HepG2 (cell line): ENCODE measurements around the gene TPPP3. TPM values are rescaled to one million over a fixed set of nuclear protein-coding genes. Genes with fewer than 3 reads are reported as not detected.

ENCODE experiments used
- GZF1 ChIP-seq: sonication (generic); formaldehyde crosslinking; IDR thresholded peaks from 2 replicates; pipeline ENCODE4 v1.5.1; 2020; ENCODE audit warnings: mild to moderate bottlenecking, missing genetic modification reagents
- HDAC6 ChIP-seq: fragments of 200-600 bp; sonication (generic); IDR thresholded peaks from 2 replicates; pipeline ENCODE4 v1.7.0; 2017; ENCODE audit warnings: mild to moderate bottlenecking, antibody characterized with exemption, low read length, low read depth
- JDP2 ChIP-seq: sonication (generic); formaldehyde crosslinking; IDR thresholded peaks from 2 replicates; pipeline ENCODE4 v1.8.1; 2022; ENCODE audit warnings: missing genetic modification reagents, borderline replicate concordance
- KLF11 ChIP-seq: IDR thresholded peaks from 2 replicates; pipeline ENCODE4 v1.6.1; 2016; ENCODE audit warnings: missing compliant biosample characterization
- MEF2D ChIP-seq: sonication (generic); formaldehyde crosslinking; IDR thresholded peaks from 2 replicates; pipeline ENCODE4 v1.5.1; 2020; ENCODE audit warnings: mild to moderate bottlenecking, missing genetic modification reagents
- NR2F2 ChIP-seq: IDR thresholded peaks from 2 replicates; pipeline ENCODE4 v1.6.1; 2012; ENCODE audit warnings: low read depth, inconsistent platforms, borderline replicate concordance
- ZNF207 ChIP-seq: fragments of 450-650 bp; IDR thresholded peaks from 2 replicates; pipeline ENCODE4 v1.6.1; 2016; ENCODE audit warnings: antibody characterized with exemption, borderline replicate concordance
- ZNF326 ChIP-seq: sonication (generic); formaldehyde crosslinking; IDR thresholded peaks from 2 replicates; pipeline ENCODE4 v1.4.0; 2020; ENCODE audit warnings: missing genetic modification reagents, borderline replicate concordance
- ZNF335 ChIP-seq: sonication (generic); formaldehyde crosslinking; IDR thresholded peaks from 2 replicates; pipeline ENCODE4 v1.4.0; 2020; ENCODE audit warnings: missing genetic modification reagents
- polyA plus RNA-seq, 8 experiments: library from polyadenylated mRNA; depleted of rRNA in 3 of 8; stranded (reverse) in 7 of 8; unstranded in 1 of 8; fragments of >200 nt; fragmentation: Illumina TruSeq in 4 of 8; extraction: Trizol in 4 of 8; gene quantifications; 2 replicates each; pipeline versions ENCODE4 v1.2.1 to v1.2.3, GENCODE V29; 2011 to 2016; ENCODE audit warnings: low read depth in 4 of 8, missing spikeins in 1 of 8, mixed read lengths in 1 of 8; ENCODE audit not compliant: insufficient read depth in 1 of 8
- total RNA-seq, 5 experiments: library from RNA; depleted of rRNA; stranded (reverse); fragments of >200 nt; fragmentation: Illumina TruSeq; extraction: Trizol; gene quantifications; 2 replicates each; pipeline ENCODE4 v1.2.3, GENCODE V29; 2016; ENCODE audit warnings: low read depth in 1 of 5
- TF ChIP-seq, protein P1 (sequence below): sonication (generic); formaldehyde crosslinking; conservative IDR thresholded peaks from 2 replicates; pipeline ENCODE4 v1.4.0; 2020; ENCODE audit warnings: missing genetic modification reagents
- TF ChIP-seq, protein P2 (sequence below): sonication (generic); formaldehyde crosslinking; IDR thresholded peaks from 2 replicates; pipeline ENCODE4 v1.5.1; 2020; ENCODE audit warnings: missing genetic modification reagents, mild to moderate bottlenecking, borderline replicate concordance
- TF ChIP-seq, protein P3 (sequence below): sonication (generic); formaldehyde crosslinking; IDR thresholded peaks from 2 replicates; pipeline ENCODE4 v1.4.0; 2020; ENCODE audit warnings: missing genetic modification reagents
- TF ChIP-seq, protein P4 (sequence below): sonication (generic); IDR thresholded peaks from 2 replicates; pipeline ENCODE4 v1.6.1; 2016; ENCODE audit warnings: low read depth, borderline replicate concordance
- TF ChIP-seq, protein P5 (sequence below): sonication (generic); formaldehyde crosslinking; IDR thresholded peaks from 2 replicates; pipeline ENCODE4 v1.8.1; 2023; ENCODE audit warnings: mild to moderate bottlenecking, inconsistent platforms, moderate library complexity, missing genetic modification reagents, borderline replicate concordance
- TF ChIP-seq, protein P6 (sequence below): sonication (generic); formaldehyde crosslinking; IDR thresholded peaks from 2 replicates; pipeline ENCODE4 v1.9.0; 2022; ENCODE audit warnings: missing genetic modification reagents, mild to moderate bottlenecking, borderline replicate concordance

Gene TPPP3
- total and polyA plus RNA-seq, 2 of the 13 experiments (the other 11 are each of a cell fraction or from before 2014, with no cell fraction given) = 0.16 to 0.44 TPM

DNA sequence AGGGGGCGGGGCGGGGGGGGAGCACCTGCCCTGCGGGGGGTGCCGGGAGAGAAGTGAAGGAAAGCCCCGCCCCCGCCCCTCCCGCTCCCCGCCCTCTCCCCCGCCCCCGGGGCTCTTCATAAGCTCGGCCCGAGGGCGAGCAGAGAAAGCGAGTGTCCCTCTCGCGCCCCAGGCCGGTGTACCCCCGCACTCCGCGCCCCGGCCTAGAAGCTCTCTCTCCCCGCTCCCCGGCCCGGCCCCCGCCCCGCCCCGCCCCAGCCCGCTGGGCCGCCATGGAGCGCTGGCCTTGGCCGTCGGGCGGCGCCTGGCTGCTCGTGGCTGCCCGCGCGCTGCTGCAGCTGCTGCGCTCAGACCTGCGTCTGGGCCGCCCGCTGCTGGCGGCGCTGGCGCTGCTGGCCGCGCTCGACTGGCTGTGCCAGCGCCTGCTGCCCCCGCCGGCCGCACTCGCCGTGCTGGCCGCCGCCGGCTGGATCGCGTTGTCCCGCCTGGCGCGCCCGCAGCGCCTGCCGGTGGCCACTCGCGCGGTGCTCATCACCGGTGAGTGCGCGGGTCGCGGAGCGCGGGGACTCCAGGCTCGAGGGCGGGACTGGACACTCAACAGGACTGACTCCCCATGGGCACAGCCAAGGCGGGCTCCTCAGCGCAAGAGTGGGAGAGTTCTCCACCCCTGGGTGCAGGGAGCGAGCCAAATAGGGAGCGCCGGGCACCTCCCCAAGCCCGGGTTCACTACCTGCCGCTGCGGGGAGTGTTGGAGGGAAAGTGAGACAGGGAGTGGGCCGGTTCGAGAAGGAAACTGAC, 37.9 kb upstream of the TPPP3 start, which contains the start of gene HSD11B2 (continued):
- TF ChIP-seq, protein P1, sequence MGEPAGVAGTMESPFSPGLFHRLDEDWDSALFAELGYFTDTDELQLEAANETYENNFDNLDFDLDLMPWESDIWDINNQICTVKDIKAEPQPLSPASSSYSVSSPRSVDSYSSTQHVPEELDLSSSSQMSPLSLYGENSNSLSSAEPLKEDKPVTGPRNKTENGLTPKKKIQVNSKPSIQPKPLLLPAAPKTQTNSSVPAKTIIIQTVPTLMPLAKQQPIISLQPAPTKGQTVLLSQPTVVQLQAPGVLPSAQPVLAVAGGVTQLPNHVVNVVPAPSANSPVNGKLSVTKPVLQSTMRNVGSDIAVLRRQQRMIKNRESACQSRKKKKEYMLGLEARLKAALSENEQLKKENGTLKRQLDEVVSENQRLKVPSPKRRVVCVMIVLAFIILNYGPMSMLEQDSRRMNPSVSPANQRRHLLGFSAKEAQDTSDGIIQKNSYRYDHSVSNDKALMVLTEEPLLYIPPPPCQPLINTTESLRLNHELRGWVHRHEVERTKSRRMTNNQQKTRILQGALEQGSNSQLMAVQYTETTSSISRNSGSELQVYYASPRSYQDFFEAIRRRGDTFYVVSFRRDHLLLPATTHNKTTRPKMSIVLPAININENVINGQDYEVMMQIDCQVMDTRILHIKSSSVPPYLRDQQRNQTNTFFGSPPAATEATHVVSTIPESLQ (CRISPR knock-in tag) = no peak
- no peak for TF ChIP-seq GZF1
- TF ChIP-seq, protein P2, sequence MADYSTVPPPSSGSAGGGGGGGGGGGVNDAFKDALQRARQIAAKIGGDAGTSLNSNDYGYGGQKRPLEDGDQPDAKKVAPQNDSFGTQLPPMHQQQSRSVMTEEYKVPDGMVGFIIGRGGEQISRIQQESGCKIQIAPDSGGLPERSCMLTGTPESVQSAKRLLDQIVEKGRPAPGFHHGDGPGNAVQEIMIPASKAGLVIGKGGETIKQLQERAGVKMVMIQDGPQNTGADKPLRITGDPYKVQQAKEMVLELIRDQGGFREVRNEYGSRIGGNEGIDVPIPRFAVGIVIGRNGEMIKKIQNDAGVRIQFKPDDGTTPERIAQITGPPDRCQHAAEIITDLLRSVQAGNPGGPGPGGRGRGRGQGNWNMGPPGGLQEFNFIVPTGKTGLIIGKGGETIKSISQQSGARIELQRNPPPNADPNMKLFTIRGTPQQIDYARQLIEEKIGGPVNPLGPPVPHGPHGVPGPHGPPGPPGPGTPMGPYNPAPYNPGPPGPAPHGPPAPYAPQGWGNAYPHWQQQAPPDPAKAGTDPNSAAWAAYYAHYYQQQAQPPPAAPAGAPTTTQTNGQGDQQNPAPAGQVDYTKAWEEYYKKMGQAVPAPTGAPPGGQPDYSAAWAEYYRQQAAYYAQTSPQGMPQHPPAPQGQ (CRISPR knock-in tag) = no peak
- TF ChIP-seq, protein P3, sequence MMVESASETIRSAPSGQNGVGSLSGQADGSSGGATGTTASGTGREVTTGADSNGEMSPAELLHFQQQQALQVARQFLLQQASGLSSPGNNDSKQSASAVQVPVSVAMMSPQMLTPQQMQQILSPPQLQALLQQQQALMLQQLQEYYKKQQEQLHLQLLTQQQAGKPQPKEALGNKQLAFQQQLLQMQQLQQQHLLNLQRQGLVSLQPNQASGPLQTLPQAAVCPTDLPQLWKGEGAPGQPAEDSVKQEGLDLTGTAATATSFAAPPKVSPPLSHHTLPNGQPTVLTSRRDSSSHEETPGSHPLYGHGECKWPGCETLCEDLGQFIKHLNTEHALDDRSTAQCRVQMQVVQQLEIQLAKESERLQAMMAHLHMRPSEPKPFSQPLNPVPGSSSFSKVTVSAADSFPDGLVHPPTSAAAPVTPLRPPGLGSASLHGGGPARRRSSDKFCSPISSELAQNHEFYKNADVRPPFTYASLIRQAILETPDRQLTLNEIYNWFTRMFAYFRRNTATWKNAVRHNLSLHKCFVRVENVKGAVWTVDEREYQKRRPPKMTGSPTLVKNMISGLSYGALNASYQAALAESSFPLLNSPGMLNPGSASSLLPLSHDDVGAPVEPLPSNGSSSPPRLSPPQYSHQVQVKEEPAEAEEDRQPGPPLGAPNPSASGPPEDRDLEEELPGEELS (CRISPR knock-in tag) = no peak
- no peak for TF ChIP-seq HDAC6
- TF ChIP-seq KLF11 (CRISPR knock-in tag) = no peak
- no peak for TF ChIP-seq JDP2
- no peak for TF ChIP-seq MEF2D
- TF ChIP-seq, protein P4, sequence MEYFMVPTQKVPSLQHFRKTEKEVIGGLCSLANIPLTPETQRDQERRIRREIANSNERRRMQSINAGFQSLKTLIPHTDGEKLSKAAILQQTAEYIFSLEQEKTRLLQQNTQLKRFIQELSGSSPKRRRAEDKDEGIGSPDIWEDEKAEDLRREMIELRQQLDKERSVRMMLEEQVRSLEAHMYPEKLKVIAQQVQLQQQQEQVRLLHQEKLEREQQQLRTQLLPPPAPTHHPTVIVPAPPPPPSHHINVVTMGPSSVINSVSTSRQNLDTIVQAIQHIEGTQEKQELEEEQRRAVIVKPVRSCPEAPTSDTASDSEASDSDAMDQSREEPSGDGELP = no peak
- TF ChIP-seq ZNF326 (CRISPR knock-in tag) = no peak
- TF ChIP-seq, protein P5, sequence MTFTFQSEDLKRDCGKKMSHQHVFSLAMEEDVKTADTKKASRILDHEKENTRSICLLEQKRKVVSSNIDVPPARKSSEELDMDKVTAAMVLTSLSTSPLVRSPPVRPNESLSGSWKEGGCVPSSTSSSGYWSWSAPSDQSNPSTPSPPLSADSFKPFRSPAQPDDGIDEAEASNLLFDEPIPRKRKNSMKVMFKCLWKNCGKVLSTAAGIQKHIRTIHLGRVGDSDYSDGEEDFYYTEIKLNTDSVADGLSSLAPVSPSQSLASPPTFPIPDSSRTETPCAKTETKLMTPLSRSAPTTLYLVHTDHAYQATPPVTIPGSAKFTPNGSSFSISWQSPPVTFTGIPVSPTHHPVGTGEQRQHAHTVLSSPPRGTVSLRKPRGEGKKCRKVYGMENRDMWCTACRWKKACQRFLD (CRISPR knock-in tag) = no peak
- no peak for TF ChIP-seq ZNF335 (CRISPR knock-in tag)
- TF ChIP-seq NR2F2 = no peak
- TF ChIP-seq ZNF207 = no peak
- TF ChIP-seq, protein P6, sequence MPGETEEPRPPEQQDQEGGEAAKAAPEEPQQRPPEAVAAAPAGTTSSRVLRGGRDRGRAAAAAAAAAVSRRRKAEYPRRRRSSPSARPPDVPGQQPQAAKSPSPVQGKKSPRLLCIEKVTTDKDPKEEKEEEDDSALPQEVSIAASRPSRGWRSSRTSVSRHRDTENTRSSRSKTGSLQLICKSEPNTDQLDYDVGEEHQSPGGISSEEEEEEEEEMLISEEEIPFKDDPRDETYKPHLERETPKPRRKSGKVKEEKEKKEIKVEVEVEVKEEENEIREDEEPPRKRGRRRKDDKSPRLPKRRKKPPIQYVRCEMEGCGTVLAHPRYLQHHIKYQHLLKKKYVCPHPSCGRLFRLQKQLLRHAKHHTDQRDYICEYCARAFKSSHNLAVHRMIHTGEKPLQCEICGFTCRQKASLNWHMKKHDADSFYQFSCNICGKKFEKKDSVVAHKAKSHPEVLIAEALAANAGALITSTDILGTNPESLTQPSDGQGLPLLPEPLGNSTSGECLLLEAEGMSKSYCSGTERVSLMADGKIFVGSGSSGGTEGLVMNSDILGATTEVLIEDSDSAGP (CRISPR knock-in tag) = no peak
